HUDEP-2 (cell line): Measurements from ENCODE around the gene B2M.

Source experiments
- DNase-seq, 76 experiments: peaks; one replicate each; lab custom pipeline; 2025; ENCODE audit not compliant: unreplicated experiment in 76 of 76; lab: John Stamatoyannopoulos, UW

The B2M gene

DNA sequence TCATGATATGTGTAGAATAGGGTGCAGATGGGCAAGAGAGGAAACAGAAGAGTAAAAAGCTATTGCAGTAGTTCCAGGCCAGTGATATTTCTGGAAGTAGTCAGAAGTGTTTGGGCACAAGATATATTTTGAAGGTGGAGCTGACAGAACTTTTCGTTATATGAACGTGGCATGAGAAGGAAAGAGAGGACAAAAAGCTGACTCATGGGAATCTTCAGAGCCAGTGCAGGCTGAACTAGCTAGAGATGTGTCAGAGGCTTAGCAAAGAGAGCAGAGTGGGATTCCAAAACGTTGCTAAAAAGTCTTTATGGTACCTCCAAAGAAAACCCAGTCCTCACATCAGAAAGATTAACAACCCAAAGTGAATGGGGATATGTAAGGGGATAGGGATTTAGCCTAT, 53.7 kb downstream of the B2M start:
- DNase-seq, result no peak
